IPS-15b (cell line): Measurements from ENCODE around the gene GALNT18.

Source experiments
- H3K27me3 ChIP-seq: one replicate; pipeline ENCODE4 v1.6.1; 2013; ENCODE audit warnings: low read length; ENCODE audit not compliant: control insufficient read depth, insufficient read depth
- H3K36me3 ChIP-seq: one replicate; pipeline ENCODE4 v1.6.1; 2013; ENCODE audit warnings: low read length; ENCODE audit not compliant: control insufficient read depth, insufficient read depth
- H3K4me1 ChIP-seq: one replicate; pipeline ENCODE4 v1.6.1; 2013; ENCODE audit warnings: mild to moderate bottlenecking, low read length; ENCODE audit not compliant: control insufficient read depth, insufficient read depth
- H3K4me3 ChIP-seq: one replicate; pipeline ENCODE4 v1.5.1; 2013; ENCODE audit warnings: low read depth, low read length
- H3K9ac ChIP-seq: one replicate; pipeline ENCODE4 v1.6.1; 2013; ENCODE audit warnings: low read depth, mild to moderate bottlenecking, low read length
- H3K9me3 ChIP-seq: one replicate; pipeline ENCODE4 v1.6.1; 2013; ENCODE audit warnings: mild to moderate bottlenecking, low read length; ENCODE audit not compliant: control insufficient read depth, insufficient read depth

Gene GALNT18

GRCh38 chr11:11446967-11447366 is 174.8 kb downstream of the GALNT18 start:
- H3K36me3 ChIP-seq = peaks cover 2% of the 10 kb centered on the region
- H3K27me3 ChIP-seq = no peaks in the 10 kb centered on the region
- H3K4me3 ChIP-seq = no peak overlapping the region
- no peaks in the 10 kb centered on the region for H3K4me1 ChIP-seq
- H3K9me3 ChIP-seq = no peaks in the 10 kb centered on the region
- H3K9ac ChIP-seq = no peak overlapping the region

- Histone ChIP-seq H3K4me3 (no peak overlapping the region), H3K27me3 (no peaks in the 10 kb centered on the region), H3K9me3 (no peaks in the 10 kb centered on the region), H3K9ac (no peak overlapping the region), H3K4me1 (no peaks in the 10 kb centered on the region), H3K36me3 (peaks cover 2% of the 10 kb centered on the region)
These were observed 175.2 kb downstream of the GALNT18 start for GRCh38 chr11:11446564-11446963.

GRCh38 chr11:11445441-11446185 is 176.2 kb downstream of the GALNT18 start:
- Histone ChIP-seq H3K4me3 (no peak overlapping the region), H3K27me3 (no peaks in the 10 kb centered on the region), H3K36me3 (peaks cover 2% of the 10 kb centered on the region), H3K4me1 (no peaks in the 10 kb centered on the region), H3K9me3 (no peaks in the 10 kb centered on the region), H3K9ac (no peak overlapping the region)

GRCh38 chr11:11444804-11445131 is 177.0 kb downstream of the GALNT18 start:
- H3K9ac ChIP-seq = no peak overlapping the region
- H3K9me3 ChIP-seq = no peaks in the 10 kb centered on the region
- H3K36me3 ChIP-seq = peaks cover 2% of the 10 kb centered on the region
- no peaks in the 10 kb centered on the region for H3K4me1 ChIP-seq
- no peaks in the 10 kb centered on the region for H3K27me3 ChIP-seq
- no peak overlapping the region for H3K4me3 ChIP-seq

- no peaks in the 10 kb centered on the region for H3K27me3 ChIP-seq
- no peaks in the 10 kb centered on the region for H3K4me1 ChIP-seq
- no peaks in the 10 kb centered on the region for H3K9me3 ChIP-seq
- H3K9ac ChIP-seq = no peak overlapping the region
- H3K36me3 ChIP-seq = peaks cover 2% of the 10 kb centered on the region
- H3K4me3 ChIP-seq = no peak overlapping the region
These were observed 177.6 kb downstream of the GALNT18 start for GRCh38 chr11:11444027-11444803.

GRCh38 chr11:11442791-11443190 is 179.0 kb downstream of the GALNT18 start:
- Histone ChIP-seq H3K27me3 (no peaks in the 10 kb centered on the region), H3K4me3 (no peak overlapping the region), H3K9ac (no peak overlapping the region), H3K9me3 (no peaks in the 10 kb centered on the region), H3K4me1 (no peaks in the 10 kb centered on the region), H3K36me3 (peaks cover 2% of the 10 kb centered on the region)

GRCh38 chr11:11441516-11441915 is 180.3 kb downstream of the GALNT18 start:
- Histone ChIP-seq H3K4me1 (no peaks in the 10 kb centered on the region), H3K9ac (no peak overlapping the region), H3K4me3 (no peak overlapping the region), H3K9me3 (no peaks in the 10 kb centered on the region), H3K27me3 (no peaks in the 10 kb centered on the region), H3K36me3 (no peaks in the 10 kb centered on the region)

GRCh38 chr11:11441091-11441490 is 180.7 kb downstream of the GALNT18 start:
- Histone ChIP-seq H3K9me3 (no peaks in the 10 kb centered on the region), H3K4me3 (no peak overlapping the region), H3K27me3 (no peaks in the 10 kb centered on the region), H3K9ac (no peak overlapping the region), H3K4me1 (no peaks in the 10 kb centered on the region), H3K36me3 (no peaks in the 10 kb centered on the region)

- H3K9me3 ChIP-seq = no peaks in the 10 kb centered on the region
- no peaks in the 10 kb centered on the region for H3K36me3 ChIP-seq
- H3K27me3 ChIP-seq = no peaks in the 10 kb centered on the region
- no peak overlapping the region for H3K9ac ChIP-seq
- H3K4me1 ChIP-seq = no peaks in the 10 kb centered on the region
- no peak overlapping the region for H3K4me3 ChIP-seq
These were observed 181.7 kb downstream of the GALNT18 start for GRCh38 chr11:11440144-11440543.

- Histone ChIP-seq H3K4me3 (no peak overlapping the region), H3K9ac (no peak overlapping the region), H3K36me3 (no peaks in the 10 kb centered on the region), H3K4me1 (no peaks in the 10 kb centered on the region), H3K9me3 (no peaks in the 10 kb centered on the region), H3K27me3 (no peaks in the 10 kb centered on the region)
These were observed 182.2 kb downstream of the GALNT18 start for GRCh38 chr11:11439591-11439990.

GRCh38 chr11:11436715-11437313 is 185.0 kb downstream of the GALNT18 start:
- H3K4me3 ChIP-seq = no peak overlapping the region
- no peaks in the 10 kb centered on the region for H3K27me3 ChIP-seq
- H3K9ac ChIP-seq = no peak overlapping the region
- H3K36me3 ChIP-seq = no peaks in the 10 kb centered on the region
- no peaks in the 10 kb centered on the region for H3K9me3 ChIP-seq
- H3K4me1 ChIP-seq = no peaks in the 10 kb centered on the region

- Histone ChIP-seq H3K4me1 (no peaks in the 10 kb centered on the region), H3K4me3 (no peak overlapping the region), H3K27me3 (no peaks in the 10 kb centered on the region), H3K9ac (no peak overlapping the region), H3K36me3 (no peaks in the 10 kb centered on the region), H3K9me3 (no peaks in the 10 kb centered on the region)
These were observed 186.2 kb downstream of the GALNT18 start for GRCh38 chr11:11435635-11436034.
